ENCODE measurements around the gene PLK2. TPM values are rescaled to one million over a fixed set of nuclear protein-coding genes. Genes with fewer than 3 reads are reported as not detected.
A peak's percentile ranks its signal among the peaks of the same experiment; 100 is the strongest.

PLK2 gene
- total and polyA plus RNA-seq, 4 donors: 48.2 to 146 (median 80.8) TPM

GRCh38 chr5:58499231-58499630 is 39.3 kb upstream of the PLK2 start:
- WGBS (ENCODE audit: insufficient coverage): no CpG with 5 or more reads among the region's 3 CpGs
- H3K4me3 ChIP-seq (ENCODE audit: low read depth, low read length): no peak overlapping the region

GRCh38 chr5:58498340-58498942 is 38.6 kb upstream of the PLK2 start:
- WGBS (ENCODE audit: insufficient coverage): 0% methylated on average over 1 of the region's 2 CpGs
- peak in 4 of 6 donors; percentile 22 to 85 (median 54) for DNase-seq (ENCODE audit: low read depth in 4 of 6, low spot score in 6 of 6)
- no peaks in the 10 kb centered on the region for H3K4me1 ChIP-seq (ENCODE audit: control insufficient read depth, insufficient read depth, low read length)
- no peak overlapping the region for H3K4me3 ChIP-seq (ENCODE audit: low read depth, low read length)
- H3K36me3 ChIP-seq (ENCODE audit: control insufficient read depth, insufficient read depth, low read length): no peaks in the 10 kb centered on the region
- H3K27ac ChIP-seq (ENCODE audit: low read depth, low read length): no peak overlapping the region
- no peaks in the 10 kb centered on the region for H3K9me3 ChIP-seq (ENCODE audit: control insufficient read depth, insufficient read depth, low read length)
- no peaks in the 10 kb centered on the region for H3K27me3 ChIP-seq (ENCODE audit: control insufficient read depth, insufficient read depth, low read length)

More at GRCh38 chr5:58499231-58499630, 39.3 kb upstream of the PLK2 start:
- no peaks in the 10 kb centered on the region for H3K36me3 ChIP-seq (ENCODE audit: control insufficient read depth, insufficient read depth, low read length)
- H3K27me3 ChIP-seq (ENCODE audit: control insufficient read depth, insufficient read depth, low read length): no peaks in the 10 kb centered on the region
- no peaks in the 10 kb centered on the region for H3K9me3 ChIP-seq (ENCODE audit: control insufficient read depth, insufficient read depth, low read length)
- no peaks in the 10 kb centered on the region for H3K4me1 ChIP-seq (ENCODE audit: control insufficient read depth, insufficient read depth, low read length)
- DNase-seq (ENCODE audit: low read depth in 4 of 6, low spot score in 6 of 6): no peak
- no peak overlapping the region for H3K27ac ChIP-seq (ENCODE audit: low read depth, low read length)

- Histone ChIP-seq H3K36me3 (ENCODE audit: control insufficient read depth, insufficient read depth, low read length) (no peaks in the 10 kb centered on the region), H3K9me3 (ENCODE audit: control insufficient read depth, insufficient read depth, low read length) (no peaks in the 10 kb centered on the region), H3K27ac (ENCODE audit: low read depth, low read length) (no peak overlapping the region), H3K27me3 (ENCODE audit: control insufficient read depth, insufficient read depth, low read length) (no peaks in the 10 kb centered on the region), H3K4me1 (ENCODE audit: control insufficient read depth, insufficient read depth, low read length) (no peaks in the 10 kb centered on the region), H3K4me3 (ENCODE audit: low read depth, low read length) (no peak overlapping the region)
- no peak for DNase-seq (ENCODE audit: low read depth in 4 of 6, low spot score in 6 of 6)
Observed at GRCh38 chr5:58497921-58498320, 38.0 kb upstream of the PLK2 start.

GRCh38 chr5:58497386-58497785 is 37.5 kb upstream of the PLK2 start:
- no peak overlapping the region for H3K27ac ChIP-seq (ENCODE audit: low read depth, low read length)
- H3K9me3 ChIP-seq (ENCODE audit: control insufficient read depth, insufficient read depth, low read length): no peaks in the 10 kb centered on the region
- H3K36me3 ChIP-seq (ENCODE audit: control insufficient read depth, insufficient read depth, low read length): no peaks in the 10 kb centered on the region
- DNase-seq (ENCODE audit: low read depth in 4 of 6, low spot score in 6 of 6): no peak
- no peaks in the 10 kb centered on the region for H3K27me3 ChIP-seq (ENCODE audit: control insufficient read depth, insufficient read depth, low read length)
- H3K4me3 ChIP-seq (ENCODE audit: low read depth, low read length): no peak overlapping the region
- H3K4me1 ChIP-seq (ENCODE audit: control insufficient read depth, insufficient read depth, low read length): no peaks in the 10 kb centered on the region
- WGBS (ENCODE audit: insufficient coverage): 89% methylated on average over 5 of the region's 5 CpGs

GRCh38 chr5:58496488-58496887 is 36.6 kb upstream of the PLK2 start:
- WGBS (ENCODE audit: insufficient coverage): 87% methylated on average over 3 of the region's 3 CpGs
- Histone ChIP-seq H3K27me3 (ENCODE audit: control insufficient read depth, insufficient read depth, low read length) (no peaks in the 10 kb centered on the region), H3K4me1 (ENCODE audit: control insufficient read depth, insufficient read depth, low read length) (no peaks in the 10 kb centered on the region), H3K36me3 (ENCODE audit: control insufficient read depth, insufficient read depth, low read length) (no peaks in the 10 kb centered on the region), H3K9me3 (ENCODE audit: control insufficient read depth, insufficient read depth, low read length) (no peaks in the 10 kb centered on the region), H3K4me3 (ENCODE audit: low read depth, low read length) (no peak overlapping the region), H3K27ac (ENCODE audit: low read depth, low read length) (no peak overlapping the region)
- DNase-seq (ENCODE audit: low read depth in 4 of 6, low spot score in 6 of 6): no peak

- Histone ChIP-seq H3K4me1 (ENCODE audit: control insufficient read depth, insufficient read depth, low read length) (no peaks in the 10 kb centered on the region), H3K27me3 (ENCODE audit: control insufficient read depth, insufficient read depth, low read length) (no peaks in the 10 kb centered on the region), H3K27ac (ENCODE audit: low read depth, low read length) (no peak overlapping the region), H3K9me3 (ENCODE audit: control insufficient read depth, insufficient read depth, low read length) (no peaks in the 10 kb centered on the region), H3K36me3 (ENCODE audit: control insufficient read depth, insufficient read depth, low read length) (no peaks in the 10 kb centered on the region), H3K4me3 (ENCODE audit: low read depth, low read length) (no peak overlapping the region)
- DNase-seq (ENCODE audit: low read depth in 4 of 6, low spot score in 6 of 6): no peak
Observed at GRCh38 chr5:58493141-58493540, 33.3 kb upstream of the PLK2 start.

GRCh38 chr5:58491216-58491892 is 31.5 kb upstream of the PLK2 start, which contains the start of gene GAPT:
GAPT (plus strand) TSS chr5:58491435; CDS start chr5:58494537, 3,102 bp downstream.
- Histone ChIP-seq H3K9me3 (ENCODE audit: control insufficient read depth, insufficient read depth, low read length) (no peaks in the 10 kb centered on the region), H3K36me3 (ENCODE audit: control insufficient read depth, insufficient read depth, low read length) (no peaks in the 10 kb centered on the region), H3K4me1 (ENCODE audit: control insufficient read depth, insufficient read depth, low read length) (no peaks in the 10 kb centered on the region), H3K27me3 (ENCODE audit: control insufficient read depth, insufficient read depth, low read length) (no peaks in the 10 kb centered on the region), H3K27ac (ENCODE audit: low read depth, low read length) (no peak within 1 kb of the TSS), H3K4me3 (ENCODE audit: low read depth, low read length) (no peak within 1 kb of the TSS)
- WGBS (ENCODE audit: insufficient coverage): no CpG with 5 or more reads among the region's 6 CpGs
- no peak for DNase-seq (ENCODE audit: low read depth in 4 of 6, low spot score in 6 of 6)

- WGBS (ENCODE audit: insufficient coverage): 46% methylated on average over 2 of the region's 4 CpGs
- no peaks in the 10 kb centered on the region for H3K27me3 ChIP-seq (ENCODE audit: control insufficient read depth, insufficient read depth, low read length)
- H3K36me3 ChIP-seq (ENCODE audit: control insufficient read depth, insufficient read depth, low read length): no peaks in the 10 kb centered on the region
- no peak overlapping the region for H3K27ac ChIP-seq (ENCODE audit: low read depth, low read length)
- DNase-seq (ENCODE audit: low read depth in 4 of 6, low spot score in 6 of 6): peak in 2 of 6 donors; percentile 7 to 19
- H3K4me1 ChIP-seq (ENCODE audit: control insufficient read depth, insufficient read depth, low read length): no peaks in the 10 kb centered on the region
- H3K4me3 ChIP-seq (ENCODE audit: low read depth, low read length): no peak overlapping the region
- no peaks in the 10 kb centered on the region for H3K9me3 ChIP-seq (ENCODE audit: control insufficient read depth, insufficient read depth, low read length)
Observed at GRCh38 chr5:58490402-58491050, 30.6 kb upstream of the PLK2 start.

- Histone ChIP-seq H3K4me1 (ENCODE audit: control insufficient read depth, insufficient read depth, low read length) (no peaks in the 10 kb centered on the region), H3K4me3 (ENCODE audit: low read depth, low read length) (no peak overlapping the region), H3K36me3 (ENCODE audit: control insufficient read depth, insufficient read depth, low read length) (no peaks in the 10 kb centered on the region), H3K27me3 (ENCODE audit: control insufficient read depth, insufficient read depth, low read length) (no peaks in the 10 kb centered on the region), H3K27ac (ENCODE audit: low read depth, low read length) (no peak overlapping the region), H3K9me3 (ENCODE audit: control insufficient read depth, insufficient read depth, low read length) (no peaks in the 10 kb centered on the region)
- no CpG with 5 or more reads among the region's 1 CpG for WGBS (ENCODE audit: insufficient coverage)
- no peak for DNase-seq (ENCODE audit: low read depth in 4 of 6, low spot score in 6 of 6)
Observed at GRCh38 chr5:58486290-58486689, 26.4 kb upstream of the PLK2 start.

- Histone ChIP-seq H3K36me3 (ENCODE audit: control insufficient read depth, insufficient read depth, low read length) (no peaks in the 10 kb centered on the region), H3K9me3 (ENCODE audit: control insufficient read depth, insufficient read depth, low read length) (no peaks in the 10 kb centered on the region), H3K27ac (ENCODE audit: low read depth, low read length) (no peak overlapping the region), H3K4me1 (ENCODE audit: control insufficient read depth, insufficient read depth, low read length) (no peaks in the 10 kb centered on the region), H3K27me3 (ENCODE audit: control insufficient read depth, insufficient read depth, low read length) (no peaks in the 10 kb centered on the region), H3K4me3 (ENCODE audit: low read depth, low read length) (no peak overlapping the region)
- no peak for DNase-seq (ENCODE audit: low read depth in 4 of 6, low spot score in 6 of 6)
- 100% methylated on average over 1 of the region's 4 CpGs for WGBS (ENCODE audit: insufficient coverage)
Observed at GRCh38 chr5:58484505-58484904, 24.6 kb upstream of the PLK2 start.

All from spinal cord (tissue), 10 donors.